ENCODE measurements around the gene TRMT1.
A peak's percentile ranks its signal among the peaks of the same experiment; 100 is the strongest.
"Not testable (repeated sequence)": the region's sequence is repeated elsewhere in the genome, so short reads cannot be mapped to it uniquely, and the experiment has no call there.

Gene TRMT1

DNA sequence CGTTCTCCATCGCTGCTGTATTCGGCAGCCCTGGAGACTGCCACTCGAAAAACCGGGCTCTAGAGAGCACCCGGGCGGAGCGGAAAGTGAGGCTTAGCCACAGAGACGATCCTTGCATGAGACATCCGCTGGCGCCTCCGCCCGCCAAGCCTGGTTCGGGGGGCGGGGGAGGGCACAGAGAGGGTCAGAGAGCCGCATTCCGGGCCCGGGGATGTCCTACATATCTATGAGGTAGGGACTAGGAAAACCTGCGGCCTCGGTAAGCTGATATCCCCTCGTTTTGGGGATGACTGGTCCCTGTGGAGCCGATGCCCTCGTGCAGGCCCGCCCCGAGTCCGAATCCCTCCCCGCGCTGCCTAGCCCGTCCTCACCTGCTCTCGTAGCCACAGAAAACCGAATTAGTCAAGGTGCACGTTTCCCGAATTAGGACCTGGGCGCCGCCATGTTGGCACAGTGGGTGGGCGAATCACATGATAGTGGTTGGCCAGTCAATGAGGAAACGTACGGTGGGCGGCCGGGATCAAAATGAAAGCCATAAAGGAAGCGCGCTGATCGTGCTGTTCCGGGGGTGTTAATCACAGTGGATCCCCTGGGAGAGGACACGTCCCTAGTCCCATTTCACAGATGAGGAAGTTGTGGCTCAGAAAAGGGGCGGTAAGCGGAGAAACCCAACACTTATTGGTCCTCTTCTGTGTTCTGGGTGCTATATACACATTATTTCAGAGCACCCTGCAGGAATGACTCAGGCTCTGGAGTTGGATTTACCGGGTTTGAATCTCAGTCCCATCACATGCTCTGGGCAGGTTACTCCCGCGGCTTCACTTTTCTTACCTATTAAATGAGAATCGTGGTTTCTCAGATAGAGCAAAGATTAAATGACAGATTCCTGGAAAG lies at the start of gene TRMT1:
Gene TRMT1 (minus strand): TSS at position 459 of the 894 bp plus-strand sequence. CDS start 341 bp downstream, at position 118.
- peak; percentile 74 to 77 (median 75) for DNase-seq

- not testable (repeated sequence) for DNase-seq
These were observed 49.6 kb upstream of the TRMT1 start for GRCh38 chr19:13166151-13166550.

GRCh38 chr19:13165162-13165997 lies 48.8 kb upstream of the TRMT1 start:
- no peak for DNase-seq

DNA sequence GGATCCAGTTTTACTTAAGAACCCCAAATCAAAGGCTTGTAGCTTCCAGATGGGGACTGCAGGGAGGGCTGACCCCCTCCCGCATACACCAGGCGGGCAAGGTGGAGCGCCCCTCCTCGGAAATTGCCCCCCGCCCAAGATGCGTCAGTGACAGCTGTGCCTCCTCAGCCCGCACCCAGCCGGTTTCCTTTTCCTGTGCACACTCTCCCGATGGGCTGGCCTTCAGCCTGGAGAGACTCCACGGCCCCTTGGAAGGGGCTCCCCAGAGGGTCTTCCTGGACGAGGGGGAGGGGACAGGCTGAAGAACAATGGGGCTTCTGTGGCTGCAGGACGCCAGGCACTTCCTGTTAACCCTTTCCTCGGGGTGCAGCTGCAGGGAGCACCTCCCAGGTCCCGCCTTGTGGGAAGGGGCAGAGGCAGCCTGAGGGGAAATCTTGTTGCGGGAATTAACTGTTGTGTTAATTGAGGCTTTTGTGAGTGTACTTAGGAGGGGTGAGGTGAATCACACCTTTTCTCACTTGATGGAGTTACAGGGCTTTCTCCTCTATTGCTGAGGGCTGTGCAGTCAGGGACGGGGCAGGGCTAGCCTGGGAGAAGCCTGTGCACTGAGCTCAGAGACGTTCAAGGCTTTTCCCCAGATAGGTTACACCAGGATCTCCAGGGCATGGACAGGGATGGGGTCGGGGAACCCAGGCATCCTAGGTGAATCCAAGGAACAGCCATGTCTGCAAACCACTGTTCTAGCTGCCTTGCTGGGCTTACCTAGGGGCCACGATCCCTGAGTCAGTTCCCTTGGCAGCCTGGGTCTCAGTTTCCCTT lies 48.0 kb upstream of the TRMT1 start:
- DNase-seq = peak in 1 of 4 experiments; percentile 49

DNA sequence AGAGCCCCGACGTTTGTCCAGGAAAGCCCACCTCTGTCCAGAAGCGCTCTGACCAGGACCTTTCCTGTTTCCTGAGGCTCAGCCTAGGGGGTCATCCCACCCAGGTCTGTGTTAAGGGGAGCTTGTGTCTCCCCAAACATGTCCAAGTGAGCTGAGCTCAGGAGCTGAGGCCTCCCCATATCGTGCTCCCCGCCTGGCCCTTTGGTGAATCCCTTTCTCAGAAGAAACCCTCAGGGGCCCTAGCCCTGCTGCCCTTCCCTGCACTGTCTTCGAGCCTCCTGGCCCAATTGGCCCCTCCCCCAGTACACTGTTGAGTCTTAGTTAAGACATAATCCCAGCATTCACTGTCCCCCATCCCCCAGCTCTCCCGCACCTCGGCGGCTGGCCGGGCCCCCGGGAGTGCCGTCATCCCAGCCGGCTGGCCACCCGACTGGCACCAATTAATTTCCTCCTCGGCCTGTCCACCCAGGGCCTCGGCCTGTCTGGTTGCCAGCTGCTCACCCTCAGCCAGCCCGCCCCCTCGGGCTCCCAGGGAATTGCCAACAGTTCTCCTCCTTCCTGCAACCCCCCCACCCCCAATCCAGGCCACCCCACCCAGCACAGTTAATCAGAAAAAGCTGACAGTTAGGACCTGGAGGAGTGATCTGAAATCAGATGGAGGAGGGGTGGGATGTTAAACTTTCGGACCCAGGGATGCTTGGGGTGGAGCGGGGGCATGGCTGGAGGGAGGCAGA lies 47.2 kb upstream of the TRMT1 start:
- DNase-seq = peak in 1 of 4 experiments; percentile 41

GRCh38 chr19:13162724-13163608 lies 46.4 kb upstream of the TRMT1 start:
- peak; percentile 19 to 67 (median 51) for DNase-seq

GRCh38 chr19:13160557-13160956 lies 44.0 kb upstream of the TRMT1 start:
- DNase-seq = no peak

DNA sequence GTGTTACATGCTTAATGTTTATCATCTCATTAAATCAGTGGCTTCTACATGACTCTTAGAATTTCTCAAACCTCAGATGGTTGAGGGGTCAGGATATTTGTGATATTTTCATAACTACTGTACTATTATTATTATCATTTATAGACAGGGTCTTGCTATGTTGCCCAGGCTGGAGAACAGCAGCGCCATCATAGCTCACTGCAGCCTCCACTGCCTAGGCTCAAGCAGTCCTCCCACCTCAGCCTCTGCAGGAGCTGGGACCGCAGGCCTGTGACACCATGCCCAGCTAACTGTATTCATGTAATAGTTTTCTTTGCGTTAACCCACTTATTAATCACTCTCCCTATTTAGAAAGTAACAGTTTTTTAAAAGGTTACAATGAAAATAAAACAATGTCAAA lies 43.2 kb upstream of the TRMT1 start:
- DNase-seq = no peak

DNA sequence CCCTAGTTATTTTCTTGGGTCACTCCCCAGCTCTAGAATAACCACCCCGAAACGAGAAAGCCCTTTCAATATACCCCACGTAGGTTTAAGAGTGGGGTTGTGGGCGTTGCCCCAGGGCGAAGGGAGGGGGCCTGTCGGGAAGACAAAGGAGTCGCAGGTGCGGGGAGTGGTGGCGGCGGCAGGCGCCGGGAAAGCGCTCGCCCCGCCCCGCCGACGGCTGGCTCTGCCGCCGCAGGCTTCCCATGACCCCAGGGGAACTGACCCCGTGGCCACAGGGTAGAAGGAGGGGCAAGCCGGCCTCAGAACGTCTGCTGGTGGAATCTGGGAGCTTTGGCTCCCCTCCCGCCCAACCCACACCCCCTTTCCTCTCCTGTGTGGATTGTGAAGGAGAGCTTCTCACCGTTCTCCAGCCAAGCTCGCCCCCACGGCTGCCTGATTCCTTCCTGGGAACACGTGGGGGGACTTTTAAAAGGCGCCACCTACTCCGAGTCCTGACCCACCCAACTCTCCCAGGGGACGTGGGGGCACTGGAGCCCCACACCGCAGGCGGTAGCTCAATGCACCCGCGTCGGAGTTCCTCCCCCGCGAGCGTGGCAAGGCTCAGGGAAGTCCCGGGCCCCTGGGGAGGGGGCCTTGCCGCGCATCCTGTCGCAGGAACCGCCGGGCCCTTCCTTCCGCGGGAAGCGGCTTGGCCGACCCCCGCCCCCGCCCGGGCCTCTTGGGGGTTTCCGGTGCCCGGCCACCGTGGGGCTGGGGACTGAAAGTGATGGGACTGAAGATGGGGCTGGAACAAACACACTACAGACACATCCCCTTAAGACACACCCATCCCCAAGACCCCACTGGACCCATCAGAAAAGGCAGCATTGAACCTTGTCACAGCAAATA lies 39.2 kb upstream of the TRMT1 start:
- DNase-seq = peak; percentile 15 to 72 (median 41)

DNA sequence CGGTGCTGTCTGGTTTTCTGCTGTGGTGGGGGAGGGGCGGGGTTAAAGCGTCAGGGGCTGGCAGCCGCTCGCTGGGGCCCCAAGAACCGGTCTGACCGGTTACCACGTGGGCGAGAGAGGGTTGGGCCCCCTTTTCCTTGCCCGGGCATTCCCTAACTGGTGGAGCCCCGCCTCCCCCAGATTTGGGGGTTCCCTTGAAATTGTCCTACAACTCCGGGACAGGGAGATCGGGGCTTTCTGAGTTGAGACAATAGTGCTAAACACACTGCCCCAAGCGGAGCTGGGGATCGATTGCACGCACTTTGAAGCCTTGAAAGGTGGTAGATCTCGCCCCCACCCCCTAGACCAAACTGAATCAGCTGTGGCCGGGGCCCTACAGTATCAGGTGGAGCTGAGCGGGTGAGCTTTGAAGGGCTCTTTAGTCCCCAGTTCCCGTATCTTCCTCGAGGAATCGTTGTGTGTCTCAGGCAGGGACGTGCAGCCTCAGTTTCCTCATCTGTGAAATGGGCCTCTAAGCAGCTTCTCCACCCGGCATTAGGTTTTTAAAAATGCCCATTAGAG lies 38.5 kb upstream of the TRMT1 start:
- peak; percentile 37 to 68 (median 54) for DNase-seq

- peak in 2 of 4 experiments; percentile 17 to 28 for DNase-seq
These were observed 37.8 kb upstream of the TRMT1 start for GRCh38 chr19:13154241-13154778.

GRCh38 chr19:13153569-13154240 lies 37.2 kb upstream of the TRMT1 start:
- DNase-seq = peak in 2 of 4 experiments; percentile 23 to 44

DNA sequence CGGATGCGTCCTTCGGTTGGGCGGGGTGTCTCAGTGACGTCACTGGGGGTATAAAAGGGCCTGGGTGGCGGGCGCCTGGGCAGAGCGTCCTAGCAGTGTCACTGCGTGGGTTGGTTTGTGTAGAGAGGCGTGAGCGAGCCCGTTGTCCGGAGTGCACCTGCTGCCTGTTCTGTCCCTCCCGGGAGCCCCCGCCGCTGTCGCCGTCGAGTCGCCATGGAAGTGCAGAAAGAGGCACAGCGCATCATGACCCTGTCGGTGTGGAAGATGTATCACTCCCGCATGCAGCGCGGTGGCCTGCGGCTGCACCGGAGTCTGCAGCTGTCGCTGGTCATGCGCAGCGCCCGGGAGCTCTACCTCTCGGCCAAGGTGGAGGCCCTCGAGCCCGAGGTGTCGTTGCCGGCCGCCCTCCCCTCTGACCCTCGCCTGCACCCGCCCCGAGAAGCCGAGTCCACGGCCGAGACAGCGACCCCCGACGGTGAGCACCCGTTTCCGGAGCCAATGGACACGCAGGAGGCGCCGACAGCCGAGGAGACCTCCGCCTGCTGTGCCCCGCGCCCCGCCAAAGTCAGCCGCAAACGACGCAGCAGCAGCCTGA lies 36.5 kb upstream of the TRMT1 start:
- peak; percentile 89 to 97 (median 94) for DNase-seq

- no peak for DNase-seq
These were observed 35.9 kb upstream of the TRMT1 start for GRCh38 chr19:13152356-13152973.

DNA sequence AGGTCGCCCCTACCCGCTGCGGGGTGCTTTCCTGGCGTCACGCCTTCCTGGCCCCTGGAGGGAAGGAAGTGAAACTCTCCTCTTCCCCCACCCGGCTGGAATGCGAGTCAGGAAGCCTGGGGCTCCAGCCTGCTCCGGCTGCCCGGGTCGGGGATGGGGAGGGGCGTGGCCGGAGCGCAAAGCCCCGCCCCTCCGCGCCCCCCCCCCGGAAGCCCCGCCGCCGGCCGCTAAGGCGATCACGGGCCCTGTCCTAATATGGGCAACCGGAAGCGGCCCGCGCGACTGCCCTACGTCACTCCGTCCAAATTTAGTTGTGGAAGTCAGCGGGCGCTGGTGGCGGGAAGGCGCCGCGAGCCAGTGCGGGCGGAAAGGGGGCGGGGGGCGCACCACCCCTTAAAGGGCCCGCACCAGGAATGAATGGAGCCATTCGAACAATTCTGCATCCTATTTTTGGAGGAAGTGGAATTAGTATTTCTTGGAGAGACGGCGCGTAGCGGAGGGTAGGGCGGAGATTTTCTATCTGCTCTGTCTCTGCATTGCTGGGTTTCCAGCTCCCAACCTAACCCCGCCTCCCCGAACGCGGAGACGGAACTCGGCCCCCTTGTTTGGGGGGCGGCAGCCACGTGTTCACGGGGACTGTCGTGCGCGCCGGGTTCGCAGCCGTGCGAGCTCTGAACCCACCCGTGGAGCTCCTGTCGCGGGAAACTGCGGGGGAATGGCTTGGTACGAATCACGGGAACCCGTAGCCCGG lies 35.2 kb upstream of the TRMT1 start:
- DNase-seq = peak; percentile 89 to 95 (median 92)

DNA sequence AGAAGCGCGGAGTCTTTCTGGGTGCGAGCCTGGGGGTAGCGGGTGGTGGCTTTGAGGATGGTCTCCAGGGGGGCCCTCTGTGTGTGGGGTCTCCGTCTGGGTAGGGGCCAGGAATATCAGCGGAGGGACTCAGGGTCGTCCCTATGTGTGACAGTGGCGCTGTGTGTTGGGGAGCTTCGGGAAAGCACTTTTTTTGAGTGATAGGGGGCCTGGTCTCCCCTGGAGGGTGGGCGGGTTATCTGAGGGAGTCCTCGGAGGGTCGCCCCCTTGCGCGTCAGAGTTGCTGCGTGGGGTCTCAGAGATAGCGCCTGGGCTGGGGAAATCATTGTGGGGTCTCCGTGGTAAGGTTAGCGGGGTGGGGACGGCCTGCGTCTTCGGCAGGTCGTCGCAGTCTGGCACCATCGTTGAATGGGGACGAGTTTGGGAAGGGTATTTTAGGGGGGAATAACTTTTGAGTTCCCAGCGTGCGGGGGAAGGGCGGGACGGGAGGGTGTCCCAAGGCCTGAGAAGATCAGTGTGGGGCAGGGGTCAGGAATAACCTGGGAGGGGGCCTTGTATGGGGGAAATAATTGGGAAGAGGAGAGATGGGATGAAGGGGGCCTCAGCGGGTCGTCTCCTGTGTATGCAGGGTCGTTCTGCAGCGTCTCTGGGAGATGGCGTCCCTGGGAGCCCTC lies 34.5 kb upstream of the TRMT1 start:
- no peak for DNase-seq
